ENCODE measurements around the gene TRPT1. TPM values are rescaled to one million over a fixed set of nuclear protein-coding genes. Genes with fewer than 3 reads are reported as not detected.

Gene TRPT1
- total RNA-seq, 2 donors from 2014 or later: 56.3 to 75.2 TPM

DNA sequence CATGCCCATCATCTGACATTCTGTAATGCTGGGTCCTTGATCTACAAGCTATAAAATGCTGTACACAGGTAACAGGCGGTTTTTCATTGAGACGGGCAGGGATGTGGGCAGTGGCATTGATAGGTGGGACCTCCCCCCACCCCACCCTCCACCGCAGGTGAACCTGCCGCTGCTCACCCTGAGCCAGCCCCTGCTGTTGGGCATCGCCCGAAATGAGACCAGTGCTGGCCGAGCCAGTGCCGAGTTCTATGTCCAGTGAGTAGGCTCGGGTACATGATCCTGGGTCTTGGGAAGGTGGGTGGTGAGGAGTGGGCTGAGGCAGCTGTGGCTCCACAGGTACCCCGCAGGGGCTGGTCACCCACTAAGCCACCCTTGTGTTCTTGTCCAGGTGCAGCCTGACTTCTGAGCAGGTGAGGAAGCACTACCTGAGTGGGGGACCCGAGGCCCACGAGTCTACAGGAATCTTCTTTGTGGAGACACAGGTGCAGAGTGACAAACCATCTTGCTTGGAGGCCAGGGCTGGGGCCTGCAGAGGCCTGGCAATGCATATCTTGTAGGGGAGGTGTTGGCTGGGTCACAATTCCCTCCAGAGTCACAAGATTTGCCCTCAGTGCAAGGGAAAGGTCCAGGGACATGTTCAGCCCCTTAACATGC lies 3.2 kb upstream of the TRPT1 start:
- peak in 1 of 3 donors; percentile 6 for TF ChIP-seq POLR2A (IDR thresholded peaks at IDR 0.05)
- TF ChIP-seq, protein P1, sequence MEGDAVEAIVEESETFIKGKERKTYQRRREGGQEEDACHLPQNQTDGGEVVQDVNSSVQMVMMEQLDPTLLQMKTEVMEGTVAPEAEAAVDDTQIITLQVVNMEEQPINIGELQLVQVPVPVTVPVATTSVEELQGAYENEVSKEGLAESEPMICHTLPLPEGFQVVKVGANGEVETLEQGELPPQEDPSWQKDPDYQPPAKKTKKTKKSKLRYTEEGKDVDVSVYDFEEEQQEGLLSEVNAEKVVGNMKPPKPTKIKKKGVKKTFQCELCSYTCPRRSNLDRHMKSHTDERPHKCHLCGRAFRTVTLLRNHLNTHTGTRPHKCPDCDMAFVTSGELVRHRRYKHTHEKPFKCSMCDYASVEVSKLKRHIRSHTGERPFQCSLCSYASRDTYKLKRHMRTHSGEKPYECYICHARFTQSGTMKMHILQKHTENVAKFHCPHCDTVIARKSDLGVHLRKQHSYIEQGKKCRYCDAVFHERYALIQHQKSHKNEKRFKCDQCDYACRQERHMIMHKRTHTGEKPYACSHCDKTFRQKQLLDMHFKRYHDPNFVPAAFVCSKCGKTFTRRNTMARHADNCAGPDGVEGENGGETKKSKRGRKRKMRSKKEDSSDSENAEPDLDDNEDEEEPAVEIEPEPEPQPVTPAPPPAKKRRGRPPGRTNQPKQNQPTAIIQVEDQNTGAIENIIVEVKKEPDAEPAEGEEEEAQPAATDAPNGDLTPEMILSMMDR (IDR thresholded peaks at IDR 0.05): no peak
- intact Hi-C loops (cut with DNase I): no loop called here
- no peak for ATAC-seq
- 33 to 64% methylated on average over 3 to 8 of the region's 12 CpGs for WGBS, 2 donors
- no peaks in the 10 kb centered on the region for H3K9me3 ChIP-seq
- H3K4me3 ChIP-seq: no peak overlapping the region
- H3K27me3 ChIP-seq: no peaks in the 10 kb centered on the region
- peaks cover 77% of the 10 kb centered on the region for H3K4me1 ChIP-seq
- peak overlapping the region in 3 of 4 donors; percentile 85 to 97 (median 93) for H3K27ac ChIP-seq
- no peak for DNase-seq
- no peaks in the 10 kb centered on the region for H3K36me3 ChIP-seq (replicated peaks in 1 of 2; ENCODE audit: insufficient read depth in 1 of 2, low read depth in 2 of 2)

DNA sequence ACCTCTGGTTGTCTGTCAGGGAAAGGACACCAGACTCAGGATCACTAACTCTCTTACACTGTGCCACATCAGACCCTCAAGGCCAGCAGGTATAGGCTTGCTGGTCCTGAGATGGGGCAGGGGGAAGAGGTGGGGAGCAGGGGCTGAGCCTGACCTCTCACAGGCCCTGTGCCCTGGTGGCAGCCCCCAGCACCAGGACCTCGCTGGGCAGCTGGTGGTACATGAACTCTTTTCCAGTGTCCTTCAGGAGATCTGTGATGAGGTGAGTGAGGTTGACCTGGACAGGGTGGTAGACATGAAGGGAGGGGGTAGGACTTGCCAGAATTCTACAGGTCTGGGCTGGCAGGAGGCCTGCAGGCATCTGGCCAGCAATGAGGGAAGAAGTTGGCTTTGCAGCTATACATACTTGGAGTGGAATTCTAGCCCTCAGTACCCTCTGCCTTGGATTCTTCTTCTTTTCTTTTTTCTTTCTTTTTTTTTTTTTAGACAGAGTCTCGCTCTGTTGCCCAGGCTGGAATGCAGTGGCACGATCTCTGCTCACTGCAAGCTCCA lies 1.5 kb upstream of the TRPT1 start:
- peak in 3 of 4 donors; percentile 49 to 80 (median 75) for DNase-seq
- Histone ChIP-seq H3K27me3 (no peaks in the 10 kb centered on the region), H3K9me3 (no peaks in the 10 kb centered on the region), H3K36me3 (replicated peaks in 1 of 2; ENCODE audit: insufficient read depth in 1 of 2, low read depth in 2 of 2) (no peaks in the 10 kb centered on the region), H3K4me3 (no peak overlapping the region), H3K4me1 (peaks cover 74% of the 10 kb centered on the region), H3K27ac (peak overlapping the region; percentile 86 to 97 (median 92))
- intact Hi-C loops (cut with DNase I): no loop called here
- no peak for ATAC-seq
- 37 to 51% methylated on average over 3 of the region's 3 CpGs for WGBS, 2 donors
- TF ChIP-seq POLR2A (IDR thresholded peaks at IDR 0.05): no peak

DNA sequence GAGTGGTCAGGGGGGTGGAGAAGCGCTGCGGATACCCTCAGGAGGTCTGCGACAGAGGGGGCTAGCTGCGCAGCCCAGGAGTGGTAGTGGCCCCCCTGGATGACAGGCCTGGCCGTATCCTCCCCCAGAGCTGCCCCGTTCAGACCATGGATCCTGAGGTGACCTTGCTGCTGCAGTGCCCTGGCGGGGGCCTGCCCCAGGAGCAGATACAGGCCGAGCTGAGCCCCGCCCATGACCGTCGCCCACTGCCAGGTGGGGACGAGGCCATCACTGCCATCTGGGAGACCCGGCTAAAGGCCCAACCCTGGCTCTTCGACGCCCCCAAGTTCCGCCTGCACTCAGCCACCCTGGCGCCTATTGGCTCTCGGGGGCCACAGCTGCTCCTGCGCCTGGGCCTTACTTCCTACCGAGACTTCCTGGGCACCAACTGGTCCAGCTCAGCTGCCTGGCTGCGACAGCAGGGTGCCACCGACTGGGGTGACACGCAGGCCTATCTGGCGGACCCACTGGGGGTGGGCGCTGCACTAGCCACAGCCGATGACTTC lies 593 bp upstream of the TRPT1 start:
- DNase-seq: peak; percentile 66 to 83 (median 78)
- H3K4me3 ChIP-seq: peak overlapping the region; percentile 62 to 72
- TF ChIP-seq POLR2A (IDR thresholded peaks at IDR 0.05): peak in 2 of 3 donors; percentile 48 to 49
- TF ChIP-seq, protein P1 (IDR thresholded peaks at IDR 0.05): no peak

DNA sequence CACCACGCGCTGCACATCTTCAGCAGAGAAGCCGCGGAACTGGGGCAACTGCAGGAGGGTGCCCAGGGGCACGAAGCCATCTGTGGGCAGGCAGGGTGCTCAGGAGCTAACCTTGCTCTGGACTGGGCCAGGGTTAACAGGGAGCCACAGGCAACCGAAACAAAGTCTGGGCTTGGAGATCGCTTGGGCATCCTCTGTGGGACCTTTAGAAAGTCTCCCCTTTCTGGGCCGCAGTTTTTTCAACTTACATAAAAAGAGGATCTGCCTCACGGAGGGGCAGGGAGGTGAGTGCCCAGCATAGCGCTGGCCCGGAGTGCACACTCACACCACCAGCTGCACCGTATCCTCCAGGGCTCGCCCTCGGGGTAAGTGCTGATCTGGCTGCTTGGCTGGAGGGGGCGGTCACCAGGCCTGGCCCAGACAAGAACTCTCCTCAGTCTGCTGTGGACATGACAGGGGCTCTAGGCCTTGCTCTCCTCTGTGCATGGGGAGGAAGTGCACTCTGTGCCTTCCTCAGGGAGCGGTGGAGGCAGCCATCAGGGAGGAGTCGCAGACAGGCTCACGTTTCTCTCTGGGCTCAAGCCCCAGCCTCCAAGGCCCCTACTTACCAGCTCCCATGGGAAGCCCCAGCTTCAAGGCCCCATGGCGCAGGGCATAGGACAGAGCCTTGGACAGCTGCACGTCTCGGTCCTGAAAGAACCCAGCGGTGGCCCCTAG lies 937 bp downstream of the TRPT1 start:
- no peaks in the 10 kb centered on the region for H3K27me3 ChIP-seq
- 50 to 67% methylated on average over 6 to 19 of the region's 22 CpGs for WGBS, 2 donors
- no peaks in the 10 kb centered on the region for H3K36me3 ChIP-seq (replicated peaks in 1 of 2; ENCODE audit: insufficient read depth in 1 of 2, low read depth in 2 of 2)
- TF ChIP-seq POLR2A (IDR thresholded peaks at IDR 0.05): no peak
- TF ChIP-seq, protein P1 (IDR thresholded peaks at IDR 0.05): no peak
- no peaks in the 10 kb centered on the region for H3K9me3 ChIP-seq
- H3K4me3 ChIP-seq: peak overlapping the region; percentile 62 to 72
- intact Hi-C loops (cut with DNase I): no loop called here
- ATAC-seq (no peak), DNase-seq (no peak)
- H3K4me1 ChIP-seq: peaks cover 59% of the 10 kb centered on the region
- H3K27ac ChIP-seq: peak overlapping the region in 3 of 4 donors; percentile 86 to 97 (median 95)

More for the DNA sequence above, 593 bp upstream of the TRPT1 start:
- Histone ChIP-seq H3K27ac (peak overlapping the region; percentile 86 to 97 (median 92)), H3K4me1 (peaks cover 69% of the 10 kb centered on the region), H3K27me3 (no peaks in the 10 kb centered on the region), H3K9me3 (no peaks in the 10 kb centered on the region), H3K36me3 (replicated peaks in 1 of 2; ENCODE audit: insufficient read depth in 1 of 2, low read depth in 2 of 2) (no peaks in the 10 kb centered on the region)
- ATAC-seq: peak; percentile 39
- intact Hi-C loops (cut with DNase I): no loop called here
- WGBS, 2 donors: 0 to 1% methylated on average over 12 to 26 of the region's 26 CpGs
